Measurements from ENCODE around the gene LATS2. TPM values are rescaled to one million over a fixed set of nuclear protein-coding genes. Genes with fewer than 3 reads are reported as not detected.

The LATS2 gene
- total RNA-seq, 1 experiment from 2014 or later, result 18.8 TPM

DNA sequence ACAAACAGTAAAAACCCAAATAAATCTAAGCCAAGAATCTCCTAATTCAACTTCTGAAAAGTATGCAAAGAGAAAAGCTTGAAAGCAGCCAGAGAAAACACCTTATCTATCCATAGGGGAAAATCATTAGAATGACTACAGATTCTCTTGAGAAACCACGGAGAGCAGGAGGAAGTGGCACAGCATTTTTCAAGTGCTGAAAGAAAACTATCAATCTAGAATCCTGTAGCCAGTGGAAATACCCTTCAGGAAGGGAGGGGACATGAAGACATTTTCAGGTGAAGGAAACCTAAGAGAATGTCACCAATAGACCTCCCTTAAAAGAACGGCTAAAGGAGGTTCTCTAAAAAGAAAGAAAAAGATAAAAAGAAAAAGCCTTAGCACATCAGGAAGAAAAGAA lies 92.6 kb downstream of the LATS2 start (continued):
- no peak for TF ChIP-seq EZH2phosphoT487 (IDR thresholded peaks at IDR 0.05; ENCODE audit: borderline replicate concordance)
- no peak for TF ChIP-seq ELF1 (IDR thresholded peaks at IDR 0.05; ENCODE audit: borderline replicate concordance, low read depth)
- TF ChIP-seq, protein P1, sequence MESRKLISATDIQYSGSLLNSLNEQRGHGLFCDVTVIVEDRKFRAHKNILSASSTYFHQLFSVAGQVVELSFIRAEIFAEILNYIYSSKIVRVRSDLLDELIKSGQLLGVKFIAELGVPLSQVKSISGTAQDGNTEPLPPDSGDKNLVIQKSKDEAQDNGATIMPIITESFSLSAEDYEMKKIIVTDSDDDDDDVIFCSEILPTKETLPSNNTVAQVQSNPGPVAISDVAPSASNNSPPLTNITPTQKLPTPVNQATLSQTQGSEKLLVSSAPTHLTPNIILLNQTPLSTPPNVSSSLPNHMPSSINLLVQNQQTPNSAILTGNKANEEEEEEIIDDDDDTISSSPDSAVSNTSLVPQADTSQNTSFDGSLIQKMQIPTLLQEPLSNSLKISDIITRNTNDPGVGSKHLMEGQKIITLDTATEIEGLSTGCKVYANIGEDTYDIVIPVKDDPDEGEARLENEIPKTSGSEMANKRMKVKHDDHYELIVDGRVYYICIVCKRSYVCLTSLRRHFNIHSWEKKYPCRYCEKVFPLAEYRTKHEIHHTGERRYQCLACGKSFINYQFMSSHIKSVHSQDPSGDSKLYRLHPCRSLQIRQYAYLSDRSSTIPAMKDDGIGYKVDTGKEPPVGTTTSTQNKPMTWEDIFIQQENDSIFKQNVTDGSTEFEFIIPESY (IDR thresholded peaks at IDR 0.05; ENCODE audit: extremely low read depth, insufficient replicate concordance, low read length), result no peak
- no peak for TF ChIP-seq SP1 (IDR thresholded peaks at IDR 0.05; ENCODE audit: low read depth)
- TF ChIP-seq JUND (IDR thresholded peaks at IDR 0.05), result no peak
- no peak for TF ChIP-seq TCF7L2 (IDR thresholded peaks at IDR 0.05; ENCODE audit: borderline replicate concordance, extremely low read depth, insufficient read depth, insufficient read length)

DNA sequence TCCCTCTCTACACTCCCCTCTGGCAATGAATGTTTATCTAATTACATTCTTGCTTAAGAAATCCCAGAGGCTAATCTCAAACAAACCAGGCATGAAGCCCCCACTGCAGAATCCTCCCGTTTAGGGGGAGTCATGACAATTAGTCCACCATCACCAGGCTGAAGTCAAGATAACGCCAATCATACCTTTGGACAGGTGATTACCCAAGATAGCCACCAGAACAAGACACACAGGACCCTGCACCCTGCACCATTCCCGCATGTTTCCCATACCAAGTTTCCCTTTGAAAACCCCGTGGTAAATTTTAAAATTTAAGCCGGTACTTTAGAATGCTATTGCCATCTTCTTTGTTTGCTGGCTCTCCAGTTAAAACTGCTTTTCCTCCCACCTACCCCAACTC lies 94.0 kb downstream of the LATS2 start:
- no TSS peak for BruUV-seq (replicated peaks)
- no peaks in the 10 kb centered on the region for H3K27me3 ChIP-seq (ENCODE audit: insufficient read depth, low read length)
- no peak overlapping the region for H3K9ac ChIP-seq (ENCODE audit: low read length)
- H3K9me2 ChIP-seq (ENCODE audit: insufficient read depth), result no peaks in the 10 kb centered on the region
- no peak overlapping the region for H2AFZ ChIP-seq (ENCODE audit: low read depth, low read length, poor library complexity, severe bottlenecking)
- no peak overlapping the region for H3K4me3 ChIP-seq (replicated peaks in 1 of 2; ENCODE audit: low read depth in 1 of 2, low read length in 2 of 2)
- H3K4me1 ChIP-seq (ENCODE audit: control insufficient read depth in 1 of 2, insufficient read depth in 2 of 2, low read length in 2 of 2), result peaks cover 0 to 7% of the 10 kb centered on the region in 2 experiments; a peak in 1 of 4 replicates
- intact Hi-C loops (cut with micrococcal nuclease), result no loop called here
- H3K36me3 ChIP-seq (ENCODE audit: control insufficient read depth in 1 of 2, insufficient read depth in 2 of 2, low read length in 2 of 2), result no peaks in the 10 kb centered on the region
- no peak overlapping the region for H3K4me2 ChIP-seq (ENCODE audit: low read length)
- no peaks in the 10 kb centered on the region for H3K79me2 ChIP-seq (ENCODE audit: insufficient read depth, low read length)
- ChIA-PET POLR2A (no interaction called here), CTCF (no interaction called here), RAD21 (ENCODE audit: low non-redundant PET in 1 of 2, low total read pairs in 2 of 2, uncharacterized antibody in 2 of 2, unreplicated experiment in 2 of 2) (no interaction called here)
- DNase-seq (ENCODE audit: low read depth, low spot score) (no peak), ATAC-seq (no peak)
- H4K20me1 ChIP-seq (ENCODE audit: insufficient read depth), result no peaks in the 10 kb centered on the region
- no peak for TF ChIP-seq ZFX (IDR thresholded peaks at IDR 0.05)
- TF ChIP-seq POLR2A (IDR thresholded peaks at IDR 0.05; ENCODE audit: borderline replicate concordance, extremely low read depth, insufficient read depth, insufficient read length), result no peak
- TF ChIP-seq, protein P1 (IDR thresholded peaks at IDR 0.05; ENCODE audit: extremely low read depth, insufficient replicate concordance, low read length), result no peak
- no peak for TF ChIP-seq ZNF274 (IDR thresholded peaks at IDR 0.05; ENCODE audit: low read depth, low read length)
- TF ChIP-seq SRF (IDR thresholded peaks at IDR 0.05; ENCODE audit: low read depth), result no peak
- no peaks in the 10 kb centered on the region for H3K9me3 ChIP-seq (ENCODE audit: control insufficient read depth in 1 of 2, insufficient read depth in 1 of 2, low read depth in 1 of 2, low read length in 2 of 2)
- H3K27ac ChIP-seq (ENCODE audit: low read depth, low read length), result no peak overlapping the region

All from HCT116 (cell line).